ENCODE measurements around the gene TSHB.
A peak's percentile ranks its signal among the peaks of the same experiment; 100 is the strongest.

Gene TSHB

DNA sequence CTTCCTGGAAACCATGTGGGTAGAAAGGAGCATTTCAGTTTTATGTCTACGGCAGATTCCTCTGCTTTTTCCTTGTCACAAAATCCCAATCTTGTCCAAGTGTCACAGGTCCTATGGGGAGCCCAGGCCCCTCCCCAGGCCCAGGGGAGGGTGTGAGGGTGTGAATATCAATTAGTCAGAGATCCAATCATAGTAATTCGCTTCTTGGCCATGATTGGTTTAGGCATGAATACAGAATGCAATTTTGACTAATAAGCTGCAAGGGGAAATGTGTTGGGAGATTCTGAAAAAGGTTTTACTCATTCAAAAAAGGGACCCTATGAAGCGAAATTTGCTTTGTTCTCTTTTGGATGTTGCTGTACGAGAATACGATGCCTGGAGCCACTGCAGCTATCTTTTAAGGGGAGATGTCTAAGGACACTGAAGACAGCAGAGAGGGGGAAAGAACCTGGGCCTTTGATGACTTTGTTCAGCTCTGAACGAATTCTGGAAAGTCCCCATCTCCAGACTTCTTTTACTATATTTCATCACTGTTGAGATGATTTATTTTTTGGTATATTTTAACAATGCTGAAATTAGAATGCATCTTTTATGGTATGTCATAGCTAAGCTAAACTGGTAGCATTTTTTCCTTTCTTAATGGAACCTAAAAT, 41.5 kb downstream of the TSHB start:
- no peak overlapping the region for H3K4ac ChIP-seq (ENCODE audit: low read length)
- H3K4me1 ChIP-seq (ENCODE audit: control insufficient read depth in 2 of 2, insufficient read depth in 1 of 2, low read depth in 1 of 2, low read length in 2 of 2): peaks cover 0 to 24% of the 10 kb centered on the region in 2 donors
- H2BK12ac ChIP-seq (ENCODE audit: low read length): no peak overlapping the region
- H3K79me1 ChIP-seq (ENCODE audit: low read depth, low read length): no peaks in the 10 kb centered on the region
- H2AFZ ChIP-seq (ENCODE audit: low read length): no peak overlapping the region
- no peak overlapping the region for H2BK5ac ChIP-seq (ENCODE audit: low read length)
- H4K8ac ChIP-seq (ENCODE audit: low read depth, low read length): no peak overlapping the region
- no peak overlapping the region for H2BK120ac ChIP-seq (ENCODE audit: low read depth, low read length)
- H3K14ac ChIP-seq (ENCODE audit: low read length): no peak overlapping the region
- WGBS, 2 donors (ENCODE audit: extremely low coverage in 2 of 2, insufficient read length in 2 of 2, insufficient replicate concordance in 1 of 2): no CpG with 5 or more reads among the region's 6 CpGs
- peaks cover 0 to 4% of the 10 kb centered on the region in 2 donors for H3K36me3 ChIP-seq (replicated peaks in 1 of 2; ENCODE audit: control insufficient read depth in 2 of 2, insufficient read depth in 2 of 2, low read length in 2 of 2)
- no peak overlapping the region for H3K27ac ChIP-seq (replicated peaks; ENCODE audit: low read length)
- H3K9ac ChIP-seq (ENCODE audit: low read depth, low read length, poor library complexity): no peak overlapping the region
- no peak overlapping the region for H4K91ac ChIP-seq (ENCODE audit: low read depth, low read length, poor library complexity)
- H3K4me2 ChIP-seq (ENCODE audit: insufficient read depth, low read length, poor library complexity, severe bottlenecking): no peak overlapping the region
- H3K27me3 ChIP-seq (ENCODE audit: control insufficient read depth in 3 of 3, insufficient read depth in 3 of 3, low read depth in 1 of 3, low read length in 3 of 3): no peaks in the 10 kb centered on the region
- no peak overlapping the region for H3K23ac ChIP-seq (ENCODE audit: low read depth, low read length, poor library complexity)
- H3K4me3 ChIP-seq (ENCODE audit: low read length in 2 of 2): no peak overlapping the region
- no peak overlapping the region for H2BK15ac ChIP-seq (ENCODE audit: low read length)
- no peak for DNase-seq (ENCODE audit: low spot score)
- no peaks in the 10 kb centered on the region for H3K9me3 ChIP-seq (replicated peaks in 1 of 2; ENCODE audit: control insufficient read depth in 2 of 2, insufficient read depth in 1 of 2, low read depth in 1 of 2, low read length in 2 of 2)
- no peak overlapping the region for H3K18ac ChIP-seq (ENCODE audit: low read length)
- H2AK5ac ChIP-seq (ENCODE audit: low read depth, low read length): no peak overlapping the region

GRCh38 chr1:115073298-115074087, 43.9 kb downstream of the TSHB start:
- Histone ChIP-seq H2BK12ac (ENCODE audit: low read length) (no peak overlapping the region), H3K27me3 (ENCODE audit: control insufficient read depth in 3 of 3, insufficient read depth in 3 of 3, low read depth in 1 of 3, low read length in 3 of 3) (no peaks in the 10 kb centered on the region), H3K4me3 (ENCODE audit: low read length in 2 of 2) (no peak overlapping the region), H2BK5ac (ENCODE audit: low read length) (no peak overlapping the region), H3K9me3 (replicated peaks in 1 of 2; ENCODE audit: control insufficient read depth in 2 of 2, insufficient read depth in 1 of 2, low read depth in 1 of 2, low read length in 2 of 2) (no peaks in the 10 kb centered on the region), H3K4ac (ENCODE audit: low read length) (no peak overlapping the region), H3K4me2 (ENCODE audit: insufficient read depth, low read length, poor library complexity, severe bottlenecking) (no peak overlapping the region), H3K36me3 (replicated peaks in 1 of 2; ENCODE audit: control insufficient read depth in 2 of 2, insufficient read depth in 2 of 2, low read length in 2 of 2) (peaks cover 0 to 4% of the 10 kb centered on the region in 2 donors), H2AK5ac (ENCODE audit: low read depth, low read length) (no peak overlapping the region), H2BK120ac (ENCODE audit: low read depth, low read length) (no peak overlapping the region), H4K91ac (ENCODE audit: low read depth, low read length, poor library complexity) (no peak overlapping the region), H2AFZ (ENCODE audit: low read length) (no peak overlapping the region), H2BK15ac (ENCODE audit: low read length) (peak overlapping the region; percentile 42), H3K23ac (ENCODE audit: low read depth, low read length, poor library complexity) (peak overlapping the region; percentile 37), H3K4me1 (ENCODE audit: control insufficient read depth in 2 of 2, insufficient read depth in 1 of 2, low read depth in 1 of 2, low read length in 2 of 2) (peaks cover 0 to 24% of the 10 kb centered on the region in 2 donors), H3K9ac (ENCODE audit: low read depth, low read length, poor library complexity) (peak overlapping the region; percentile 5), H3K14ac (ENCODE audit: low read length) (no peak overlapping the region), H3K18ac (ENCODE audit: low read length) (no peak overlapping the region), H3K27ac (replicated peaks; ENCODE audit: low read length) (no peak overlapping the region), H4K8ac (ENCODE audit: low read depth, low read length) (no peak overlapping the region), H3K79me1 (ENCODE audit: low read depth, low read length) (no peaks in the 10 kb centered on the region)
- no CpG with 5 or more reads among the region's 10 CpGs for WGBS, 2 donors (ENCODE audit: extremely low coverage in 2 of 2, insufficient read length in 2 of 2, insufficient replicate concordance in 1 of 2)
- DNase-seq (ENCODE audit: low spot score): no peak

GRCh38 chr1:115074839-115075534, 45.4 kb downstream of the TSHB start:
- Histone ChIP-seq H3K4me2 (ENCODE audit: insufficient read depth, low read length, poor library complexity, severe bottlenecking) (no peak overlapping the region), H3K4ac (ENCODE audit: low read length) (no peak overlapping the region), H3K9ac (ENCODE audit: low read depth, low read length, poor library complexity) (no peak overlapping the region), H2AFZ (ENCODE audit: low read length) (no peak overlapping the region), H3K27me3 (ENCODE audit: control insufficient read depth in 3 of 3, insufficient read depth in 3 of 3, low read depth in 1 of 3, low read length in 3 of 3) (no peaks in the 10 kb centered on the region), H2AK5ac (ENCODE audit: low read depth, low read length) (no peak overlapping the region), H3K4me1 (ENCODE audit: control insufficient read depth in 2 of 2, insufficient read depth in 1 of 2, low read depth in 1 of 2, low read length in 2 of 2) (peaks cover 0 to 24% of the 10 kb centered on the region in 2 donors), H4K91ac (ENCODE audit: low read depth, low read length, poor library complexity) (no peak overlapping the region), H3K4me3 (ENCODE audit: low read length in 2 of 2) (no peak overlapping the region), H3K23ac (ENCODE audit: low read depth, low read length, poor library complexity) (no peak overlapping the region), H2BK5ac (ENCODE audit: low read length) (no peak overlapping the region), H3K14ac (ENCODE audit: low read length) (no peak overlapping the region), H3K36me3 (replicated peaks in 1 of 2; ENCODE audit: control insufficient read depth in 2 of 2, insufficient read depth in 2 of 2, low read length in 2 of 2) (no peaks in the 10 kb centered on the region), H3K27ac (replicated peaks; ENCODE audit: low read length) (no peak overlapping the region), H2BK120ac (ENCODE audit: low read depth, low read length) (no peak overlapping the region), H2BK15ac (ENCODE audit: low read length) (no peak overlapping the region), H4K8ac (ENCODE audit: low read depth, low read length) (no peak overlapping the region), H2BK12ac (ENCODE audit: low read length) (no peak overlapping the region), H3K9me3 (replicated peaks in 1 of 2; ENCODE audit: control insufficient read depth in 2 of 2, insufficient read depth in 1 of 2, low read depth in 1 of 2, low read length in 2 of 2) (no peaks in the 10 kb centered on the region), H3K18ac (ENCODE audit: low read length) (no peak overlapping the region), H3K79me1 (ENCODE audit: low read depth, low read length) (no peaks in the 10 kb centered on the region)
- WGBS, 2 donors (ENCODE audit: extremely low coverage in 2 of 2, insufficient read length in 2 of 2, insufficient replicate concordance in 1 of 2): no CpG with 5 or more reads among the region's 11 CpGs
- DNase-seq (ENCODE audit: low spot score): no peak

DNA sequence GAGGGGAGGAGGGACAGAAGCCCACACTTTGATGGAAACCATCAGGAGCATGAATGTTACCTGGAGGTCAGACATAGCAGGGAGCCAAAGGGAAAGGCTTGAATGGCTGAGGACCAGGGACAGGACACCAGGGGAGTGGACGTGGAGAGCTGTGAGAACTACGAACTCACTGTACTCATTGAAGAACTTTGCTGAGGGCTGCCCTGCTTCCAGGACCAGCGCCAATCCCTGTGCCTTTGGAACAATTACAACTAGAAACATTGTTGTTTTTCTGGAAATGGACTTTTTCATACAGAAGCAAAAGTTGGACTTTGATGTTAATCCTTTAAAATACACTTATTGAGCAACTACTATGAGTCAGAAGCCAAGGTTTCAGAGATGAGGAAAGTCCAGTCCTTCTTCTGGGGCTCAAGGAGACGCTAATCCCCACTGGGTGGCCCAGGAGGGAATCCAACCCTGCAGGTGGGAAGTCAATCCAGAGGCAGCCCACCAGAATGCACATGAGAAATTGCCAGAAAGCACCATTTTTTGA, 46.8 kb downstream of the TSHB start:
- H2BK15ac ChIP-seq (ENCODE audit: low read length): no peak overlapping the region
- no CpG with 5 or more reads among the region's 4 CpGs for WGBS, 2 donors (ENCODE audit: extremely low coverage in 2 of 2, insufficient read length in 2 of 2, insufficient replicate concordance in 1 of 2)
- no peaks in the 10 kb centered on the region for H3K9me3 ChIP-seq (replicated peaks in 1 of 2; ENCODE audit: control insufficient read depth in 2 of 2, insufficient read depth in 1 of 2, low read depth in 1 of 2, low read length in 2 of 2)
- peaks cover 0 to 21% of the 10 kb centered on the region in 2 donors for H3K4me1 ChIP-seq (ENCODE audit: control insufficient read depth in 2 of 2, insufficient read depth in 1 of 2, low read depth in 1 of 2, low read length in 2 of 2)
- no peak overlapping the region for H3K23ac ChIP-seq (ENCODE audit: low read depth, low read length, poor library complexity)
- no peak overlapping the region for H2BK120ac ChIP-seq (ENCODE audit: low read depth, low read length)
- H3K27me3 ChIP-seq (ENCODE audit: control insufficient read depth in 3 of 3, insufficient read depth in 3 of 3, low read depth in 1 of 3, low read length in 3 of 3): no peaks in the 10 kb centered on the region
- no peak overlapping the region for H3K18ac ChIP-seq (ENCODE audit: low read length)
- H3K9ac ChIP-seq (ENCODE audit: low read depth, low read length, poor library complexity): no peak overlapping the region
- H2BK5ac ChIP-seq (ENCODE audit: low read length): no peak overlapping the region
- H3K4me2 ChIP-seq (ENCODE audit: insufficient read depth, low read length, poor library complexity, severe bottlenecking): no peak overlapping the region
- no peak overlapping the region for H2AFZ ChIP-seq (ENCODE audit: low read length)
- no peak overlapping the region for H3K27ac ChIP-seq (replicated peaks; ENCODE audit: low read length)
- H2AK5ac ChIP-seq (ENCODE audit: low read depth, low read length): no peak overlapping the region
- H3K4me3 ChIP-seq (ENCODE audit: low read length in 2 of 2): no peak overlapping the region
- no peak overlapping the region for H3K14ac ChIP-seq (ENCODE audit: low read length)
- no peaks in the 10 kb centered on the region for H3K36me3 ChIP-seq (replicated peaks in 1 of 2; ENCODE audit: control insufficient read depth in 2 of 2, insufficient read depth in 2 of 2, low read length in 2 of 2)
- H4K91ac ChIP-seq (ENCODE audit: low read depth, low read length, poor library complexity): no peak overlapping the region
- DNase-seq (ENCODE audit: low spot score): no peak
- H3K4ac ChIP-seq (ENCODE audit: low read length): no peak overlapping the region
- no peaks in the 10 kb centered on the region for H3K79me1 ChIP-seq (ENCODE audit: low read depth, low read length)
- H4K8ac ChIP-seq (ENCODE audit: low read depth, low read length): no peak overlapping the region
- no peak overlapping the region for H2BK12ac ChIP-seq (ENCODE audit: low read length)

Data from neuronal stem cell (in vitro differentiated cells).